AG04449 (cell line): ENCODE data around the gene SHISA4.
A peak's percentile ranks its signal among the peaks of the same experiment; 100 is the strongest.

Experiments used
- CTCF ChIA-PET: fragments of 350-600 bp; formaldehyde crosslinking; extraction: SDS; loops from one replicate; lab custom pipeline; 2021; ENCODE audit warnings: antibody characterized with exemption; lab: Yijun Ruan, JAX
- POLR2A ChIA-PET: fragments of 400-600, 350-600 bp; formaldehyde crosslinking; extraction: SDS; loops from one replicate; lab custom pipeline; 2020; ENCODE audit warnings: antibody characterized with exemption, inconsistent platforms; lab: Yijun Ruan, JAX
- DNase-seq: peaks from one replicate; pipeline ENCODE4 v3.0.0-alpha.2; 2010; ENCODE audit warnings: low read depth, low spot score
- H3K4me3 ChIP-seq: 2 replicates; pipeline ENCODE4 v1.5.1; 2011; ENCODE audit warnings: low read depth, mild to moderate bottlenecking, control low read depth, low read length
- TF ChIP-seq, protein P1 (sequence below): IDR thresholded peaks from one replicate; pipeline ENCODE4 v1.5.1; 2011; ENCODE audit warnings: mild to moderate bottlenecking, moderate library complexity, low read length, control low read depth, inconsistent platforms; ENCODE audit not compliant: insufficient read depth; ENCODE audit errors: missing control alignments

Gene SHISA4

DNA sequence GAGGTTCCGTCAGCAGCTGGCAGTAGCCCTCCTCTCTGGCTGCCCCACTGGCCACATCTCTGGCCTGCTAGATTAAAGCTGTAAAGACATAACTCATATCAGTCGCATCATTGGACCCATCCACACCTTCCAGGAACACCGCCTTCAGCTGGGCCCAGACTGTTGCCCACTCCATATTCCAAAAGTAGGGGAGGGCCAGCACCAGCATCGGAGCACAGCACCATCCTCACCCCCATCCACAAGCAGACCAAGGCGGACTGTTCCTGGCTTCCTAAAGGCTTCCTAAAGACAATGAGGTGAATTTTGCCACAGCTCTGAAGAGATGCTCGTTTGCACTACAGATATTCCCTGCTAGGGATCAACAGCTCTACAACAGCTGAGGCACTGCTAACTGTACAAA lies 3.5 kb downstream of the SHISA4 start:
- ChIA-PET CTCF (interaction anchor here (0.6 to 15.5 kb wide), 9 partner anchors 10 to 361 kb away, joined by 3 to 656 read pairs (median 9); partner anchors contain the start of genes RNPEP and TIMM17A), POLR2A (no interaction called here)
- TF ChIP-seq, protein P1, sequence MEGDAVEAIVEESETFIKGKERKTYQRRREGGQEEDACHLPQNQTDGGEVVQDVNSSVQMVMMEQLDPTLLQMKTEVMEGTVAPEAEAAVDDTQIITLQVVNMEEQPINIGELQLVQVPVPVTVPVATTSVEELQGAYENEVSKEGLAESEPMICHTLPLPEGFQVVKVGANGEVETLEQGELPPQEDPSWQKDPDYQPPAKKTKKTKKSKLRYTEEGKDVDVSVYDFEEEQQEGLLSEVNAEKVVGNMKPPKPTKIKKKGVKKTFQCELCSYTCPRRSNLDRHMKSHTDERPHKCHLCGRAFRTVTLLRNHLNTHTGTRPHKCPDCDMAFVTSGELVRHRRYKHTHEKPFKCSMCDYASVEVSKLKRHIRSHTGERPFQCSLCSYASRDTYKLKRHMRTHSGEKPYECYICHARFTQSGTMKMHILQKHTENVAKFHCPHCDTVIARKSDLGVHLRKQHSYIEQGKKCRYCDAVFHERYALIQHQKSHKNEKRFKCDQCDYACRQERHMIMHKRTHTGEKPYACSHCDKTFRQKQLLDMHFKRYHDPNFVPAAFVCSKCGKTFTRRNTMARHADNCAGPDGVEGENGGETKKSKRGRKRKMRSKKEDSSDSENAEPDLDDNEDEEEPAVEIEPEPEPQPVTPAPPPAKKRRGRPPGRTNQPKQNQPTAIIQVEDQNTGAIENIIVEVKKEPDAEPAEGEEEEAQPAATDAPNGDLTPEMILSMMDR, result no peak
- DNase-seq, result no peak
- H3K4me3 ChIP-seq, result no peak overlapping the region

DNA sequence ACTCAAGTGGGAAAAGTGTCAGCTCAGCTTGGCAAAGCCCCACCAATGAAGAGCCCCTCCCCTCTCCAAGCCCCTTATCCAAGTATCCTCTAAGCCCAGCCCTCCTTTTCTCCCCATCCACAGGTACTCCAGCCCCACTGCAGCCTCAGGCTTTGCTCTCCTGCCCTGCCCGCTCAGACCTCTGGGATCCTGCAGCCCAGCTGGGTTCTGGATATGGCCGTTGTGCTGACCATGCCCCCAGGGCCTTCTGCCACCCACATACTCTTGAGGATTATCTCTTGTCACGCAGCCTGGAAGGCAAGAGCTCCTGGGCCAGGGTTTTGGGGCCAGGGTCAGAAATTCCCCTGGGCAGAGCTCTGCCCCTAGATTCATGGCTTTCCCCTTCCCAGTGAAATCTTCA lies 4.7 kb downstream of the SHISA4 start:
- CTCF ChIA-PET, result interaction anchor here (0.8 to 15.5 kb wide), 9 partner anchors 11 to 225 kb away, joined by 3 to 656 read pairs (median 5); partner anchors contain the start of gene TIMM17A
- no peak for DNase-seq
- TF ChIP-seq, protein P1, result no peak
- POLR2A ChIA-PET, result interaction anchor here (0.8 to 3.3 kb wide), 2 partner anchors 53 to 80 kb away, joined by 3 to 22 read pairs; partner anchors contain the start of gene LMOD1
- H3K4me3 ChIP-seq, result no peak overlapping the region

DNA sequence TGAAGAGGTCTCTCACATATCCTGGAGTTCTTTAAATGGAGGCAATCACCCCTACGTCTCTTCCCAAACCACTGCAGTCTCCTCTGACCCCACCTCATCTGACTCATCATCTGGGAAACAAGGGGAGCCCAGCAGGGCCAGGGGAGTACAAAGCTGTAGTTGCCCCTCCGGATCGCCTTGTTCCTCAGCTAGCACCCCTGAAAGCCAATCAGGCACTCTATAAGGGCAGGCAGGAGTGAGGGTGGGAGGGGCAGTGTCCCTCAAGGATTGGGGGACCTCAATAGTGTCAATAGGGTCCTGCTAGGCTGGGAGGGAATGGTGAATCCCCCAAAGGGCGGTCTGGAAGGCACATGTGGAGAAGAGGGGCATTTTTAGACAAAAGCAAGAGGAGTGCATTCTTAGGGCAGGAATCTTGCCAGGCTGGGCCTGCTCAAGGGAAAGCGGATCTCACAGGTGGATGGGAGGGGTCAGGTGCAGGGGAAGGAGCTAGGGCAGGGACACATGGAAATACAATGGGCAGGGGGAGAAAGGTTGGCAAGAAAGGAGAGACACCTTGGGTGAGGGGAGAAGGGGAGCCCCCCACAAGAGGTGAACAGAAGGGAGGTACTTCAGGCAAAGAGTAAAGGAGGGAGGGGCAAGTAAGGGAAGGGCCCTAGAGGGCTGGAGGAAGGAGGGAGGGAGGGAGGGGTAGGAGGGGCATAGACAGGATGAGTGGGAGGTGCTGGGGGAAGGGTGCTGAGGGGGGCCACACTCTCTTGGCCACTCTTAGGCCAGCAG lies 5.8 kb downstream of the SHISA4 start:
- no peak for DNase-seq
- H3K4me3 ChIP-seq, result no peak overlapping the region
- TF ChIP-seq, protein P1, result no peak
- CTCF ChIA-PET, result interaction anchor here (0.6 to 15.5 kb wide), 23 partner anchors 12 to 412 kb away, joined by 3 to 656 read pairs (median 10); partner anchors contain the start of genes LMOD1, RNPEP and TIMM17A
- POLR2A ChIA-PET, result interaction anchor here (2.5 to 3.3 kb wide), 2 partner anchors 51 to 79 kb away, joined by 15 to 22 read pairs; partner anchors contain the start of gene LMOD1

DNA sequence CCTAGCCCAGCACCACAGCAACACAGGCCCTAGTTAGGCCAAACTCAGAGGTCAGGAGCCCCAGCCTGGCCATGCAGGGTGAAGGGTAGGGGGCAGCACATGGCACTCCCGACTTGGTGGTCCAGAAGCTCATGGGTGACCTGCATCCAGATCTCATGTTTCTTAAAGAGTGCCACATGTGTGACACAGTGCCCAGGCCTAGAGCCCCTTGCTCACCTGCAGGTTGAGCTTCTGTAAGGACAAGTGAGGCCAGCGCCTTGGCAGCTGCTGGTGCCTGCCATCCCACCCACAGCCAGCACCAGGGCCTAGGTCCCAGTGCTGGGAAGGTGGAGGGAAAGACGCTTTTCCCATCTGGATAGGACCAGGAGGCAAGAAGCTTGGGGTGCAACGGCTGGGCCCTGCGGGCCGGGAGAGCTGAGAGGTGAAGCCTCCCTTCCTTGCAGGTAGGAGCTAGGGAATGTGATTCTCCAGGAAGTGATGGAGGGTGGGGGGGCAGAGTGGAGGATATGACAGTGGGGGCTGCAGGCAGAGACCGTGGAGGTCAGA lies 6.5 kb downstream of the SHISA4 start:
- POLR2A ChIA-PET, result interaction anchor here (0.6 to 3.3 kb wide), 10 partner anchors 9 to 87 kb away, joined by 3 to 22 read pairs (median 4); partner anchors contain the start of genes LMOD1, RNPEP and TIMM17A
- TF ChIP-seq, protein P1, result no peak
- DNase-seq, result no peak

DNA sequence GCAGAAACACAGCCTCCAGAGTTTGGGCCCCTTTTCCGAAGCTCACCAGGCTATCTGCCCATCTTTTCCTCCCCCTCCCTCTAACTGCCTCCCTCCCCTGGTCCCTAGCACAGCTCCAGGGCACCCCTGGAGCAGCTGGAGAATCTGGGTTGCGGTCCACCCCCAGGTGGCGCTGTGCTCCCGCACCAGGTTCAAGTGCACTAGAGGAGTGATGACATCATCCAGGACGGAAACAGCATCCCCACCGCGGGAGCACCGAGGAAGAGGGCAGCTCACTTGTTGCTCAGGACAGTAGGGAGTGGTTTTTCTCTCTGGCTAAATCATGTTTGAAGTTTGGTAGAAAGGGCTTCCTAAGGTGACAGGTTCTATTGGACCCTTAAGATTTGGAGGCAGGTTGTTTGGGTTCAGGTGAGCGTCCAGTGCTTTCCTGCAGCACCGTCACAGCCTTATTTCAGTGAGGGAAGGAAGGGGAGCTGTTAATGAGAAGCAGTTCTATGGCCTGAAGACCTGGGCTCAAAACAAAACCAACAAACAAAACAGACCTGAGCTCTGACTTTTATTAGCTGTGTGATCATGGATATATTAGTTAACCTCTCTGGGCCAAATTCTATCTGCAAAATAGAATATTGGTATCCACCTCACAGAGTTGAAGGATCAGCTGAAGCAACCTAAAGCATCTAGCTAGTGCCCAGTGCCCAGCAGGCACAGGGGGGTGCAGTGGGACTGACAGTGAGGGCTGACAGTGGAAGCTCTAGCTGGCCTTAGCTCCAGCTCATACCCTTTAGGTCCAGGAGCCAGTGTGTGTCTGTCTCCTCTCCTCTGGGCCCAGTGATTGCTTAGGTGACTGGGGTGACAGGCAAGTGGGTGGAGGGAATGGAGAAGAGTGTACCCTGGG lies 7.5 kb downstream of the SHISA4 start:
- ChIA-PET POLR2A (interaction anchor here (0.5 to 3.3 kb wide), 13 partner anchors 8 to 87 kb away, joined by 3 to 22 read pairs (median 4); partner anchors contain the start of genes LMOD1, RNPEP and TIMM17A), CTCF (interaction anchor here (0.7 to 15.5 kb wide), 40 partner anchors 9 to 414 kb away, joined by 3 to 656 read pairs (median 6); partner anchors contain the start of genes GPR37L1, LMOD1, RNPEP and TIMM17A)
- no peak overlapping the region for H3K4me3 ChIP-seq
- TF ChIP-seq, protein P1, result peak; percentile 99
- DNase-seq, result no peak

More for the DNA sequence above, 6.5 kb downstream of the SHISA4 start:
- CTCF ChIA-PET, result interaction anchor here (0.6 to 15.5 kb wide), 34 partner anchors 8 to 413 kb away, joined by 3 to 656 read pairs (median 7); partner anchors contain the start of genes GPR37L1, LMOD1, RNPEP and TIMM17A
- no peak overlapping the region for H3K4me3 ChIP-seq
